T-helper 22 cell (primary cell): ENCODE results near the gene ATG12.
"Not testable (repeated sequence)": the region's sequence is repeated elsewhere in the genome, so short reads cannot be mapped to it uniquely, and the experiment has no call there.

Source experiments
- DNase-seq: peaks from one replicate; pipeline ENCODE4 v3.0.0-alpha.2; 2020; ENCODE audit warnings: low read depth

ATG12 gene

GRCh38 chr5:115842952-115843351 lies 1.6 kb upstream of the ATG12 start:
- DNase-seq = no peak

DNA sequence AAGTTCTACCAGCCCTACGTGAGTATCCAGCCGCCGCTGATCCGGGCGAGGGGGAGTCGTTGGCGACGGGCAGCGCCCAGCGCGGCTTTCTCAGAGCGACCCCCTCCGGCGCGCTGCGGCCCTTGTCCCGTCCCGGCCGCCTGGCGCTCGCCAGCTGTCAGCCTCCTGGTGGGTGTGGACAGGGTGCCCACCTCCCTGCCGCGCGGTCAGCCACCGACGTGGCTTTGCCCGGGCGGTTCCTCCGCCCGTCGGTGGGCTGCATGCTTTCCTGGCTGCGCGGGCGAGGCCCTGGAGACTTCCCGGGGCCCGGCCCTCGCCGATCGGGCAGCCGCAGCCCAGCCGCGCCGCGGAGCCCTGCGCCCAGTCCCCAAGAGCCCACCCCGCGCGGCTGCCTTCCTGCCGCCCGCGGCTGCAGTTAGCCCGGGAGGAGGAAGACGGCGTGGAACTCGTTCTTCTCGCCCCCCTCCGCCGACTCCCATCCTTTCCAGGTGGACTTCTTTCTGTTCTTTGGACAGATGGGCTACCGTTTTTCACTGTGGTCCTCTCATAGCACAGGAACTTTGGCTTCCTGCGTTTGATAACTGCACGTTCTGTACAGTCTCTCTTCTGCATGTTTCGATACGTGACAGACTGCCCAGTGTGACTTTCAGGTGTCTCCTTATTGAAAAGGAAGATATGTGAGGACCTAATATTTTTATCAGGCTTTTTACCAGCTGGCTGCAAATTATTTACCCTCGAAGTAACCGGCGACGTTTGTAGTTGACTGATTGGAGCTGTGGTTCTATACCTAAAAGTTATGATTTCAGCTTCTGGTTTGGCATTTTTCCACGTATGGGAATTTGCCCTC lies 947 bp upstream of the ATG12 start:
- DNase-seq = no peak

GRCh38 chr5:115840873-115841272 lies 492 bp downstream of the ATG12 start:
- DNase-seq = no peak

DNA sequence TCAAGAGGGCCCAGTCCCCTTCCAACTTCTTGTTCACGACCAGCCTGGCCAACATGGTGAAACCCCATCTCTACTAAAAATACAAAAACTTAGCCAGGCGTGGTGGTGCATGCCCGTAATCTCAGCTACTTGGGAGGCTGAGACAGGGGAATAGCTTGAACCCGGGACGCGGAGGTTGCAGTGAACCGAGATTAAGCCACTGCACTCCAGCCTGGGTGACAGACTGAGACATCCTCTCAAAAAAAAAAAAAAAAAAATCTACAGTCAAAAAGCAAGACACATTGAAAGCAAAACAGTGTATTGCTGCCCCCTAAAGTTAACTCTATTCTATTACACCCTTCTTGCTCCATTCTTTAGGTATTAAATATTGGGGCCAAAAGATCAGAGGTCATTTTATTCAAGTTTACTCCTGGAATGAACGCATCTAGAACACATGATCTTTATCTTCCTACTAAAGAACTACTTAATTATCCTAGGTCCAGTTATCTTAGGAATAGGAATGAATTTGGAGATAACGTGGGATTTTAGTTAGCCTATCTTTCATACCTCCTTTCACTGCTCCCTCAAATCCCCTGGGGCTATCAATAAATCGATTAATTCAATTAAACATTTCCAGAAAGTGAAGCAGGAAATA lies 2.4 kb downstream of the ATG12 start:
- DNase-seq = no peak

- no peak for DNase-seq
Observed at GRCh38 chr5:115835481-115835880, 5.9 kb downstream of the ATG12 start.

DNA sequence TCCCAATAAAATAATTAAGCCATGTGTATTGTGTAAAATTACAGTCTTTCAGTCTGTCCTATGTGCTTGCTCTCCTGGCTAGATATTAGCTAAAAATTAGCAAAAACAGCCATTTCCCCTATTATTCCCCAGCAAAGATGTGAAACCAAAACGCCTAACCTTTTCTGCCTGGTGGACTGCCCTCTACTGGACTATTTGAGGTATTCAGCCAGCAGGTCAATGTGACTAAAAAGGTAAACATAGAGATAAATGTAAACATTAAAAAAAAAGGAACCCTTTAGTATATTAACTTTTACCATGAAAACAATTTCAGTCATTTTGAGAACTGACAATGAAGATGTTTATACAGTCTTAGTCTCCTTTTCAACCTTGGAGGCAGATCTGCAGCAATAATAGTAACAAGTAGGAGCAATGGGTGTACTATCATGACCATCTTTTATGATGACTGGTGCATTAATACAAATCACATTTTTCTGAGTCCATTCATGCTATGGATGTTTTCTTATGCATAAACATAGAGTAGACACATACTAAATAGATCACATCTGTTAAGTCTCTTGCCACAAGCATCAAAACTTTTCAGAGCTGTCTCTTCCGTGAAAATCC lies 10.1 kb downstream of the ATG12 start:
- DNase-seq = no peak

DNA sequence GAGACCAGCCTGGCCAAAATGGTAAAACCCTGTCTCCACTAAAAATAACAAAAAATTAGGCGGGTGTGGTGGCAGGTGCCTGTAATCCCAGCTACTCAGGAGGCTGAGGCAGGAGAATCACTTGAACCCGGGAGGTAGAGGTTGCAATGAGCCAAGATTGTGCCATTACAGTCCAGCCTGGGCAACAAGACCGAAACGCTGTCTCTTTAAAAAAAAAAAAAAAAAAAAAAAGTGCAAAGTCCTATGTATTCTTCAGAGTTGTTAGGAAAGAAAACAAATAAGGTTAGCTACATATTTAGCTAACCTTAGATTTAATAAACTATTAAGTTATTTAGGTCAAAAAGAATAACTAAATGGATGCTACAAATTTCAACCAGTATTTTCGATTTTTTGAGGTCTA lies 11.5 kb downstream of the ATG12 start:
- DNase-seq = no peak

- no peak for DNase-seq
Observed at GRCh38 chr5:115825948-115826347, 15.4 kb downstream of the ATG12 start.

DNA sequence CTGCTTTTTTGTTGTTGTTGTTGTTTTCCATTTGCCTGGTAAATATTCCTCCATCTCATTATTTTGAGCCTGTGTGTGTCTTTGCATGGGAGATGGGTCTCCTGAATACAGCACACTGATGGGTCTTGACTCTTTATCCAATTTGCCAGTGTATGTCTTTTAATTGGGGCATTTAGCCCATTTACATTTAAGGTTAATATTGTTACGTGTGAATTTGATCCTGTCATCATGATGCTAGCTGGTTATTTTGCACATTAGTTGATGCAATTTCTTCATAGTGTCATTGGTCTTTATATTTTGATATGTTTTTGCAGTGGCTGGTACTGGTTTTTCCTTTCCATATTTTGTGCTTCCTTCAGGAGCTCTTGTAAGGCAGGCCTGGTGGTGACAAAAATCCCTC lies 16.4 kb downstream of the ATG12 start:
- DNase-seq = not testable (repeated sequence)

DNA sequence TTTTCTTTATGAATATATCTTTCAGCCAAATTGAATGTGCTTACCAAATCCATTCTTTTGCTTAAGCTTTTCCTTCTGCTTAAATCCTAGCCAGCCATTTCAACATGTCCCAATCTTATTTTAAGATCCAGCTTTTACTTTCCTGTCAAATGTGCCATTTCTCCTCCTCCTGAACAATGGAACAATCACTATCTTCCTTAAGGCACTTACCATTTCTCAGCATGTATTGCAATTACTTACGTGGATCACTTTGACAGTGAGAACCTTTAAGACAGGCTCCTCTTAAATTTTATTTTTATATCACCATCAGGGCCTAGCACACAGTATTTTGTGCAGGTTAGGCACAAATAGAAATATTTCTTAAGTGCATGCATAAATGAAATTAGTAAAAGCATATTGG lies 20.5 kb downstream of the ATG12 start:
- DNase-seq = no peak

GRCh38 chr5:115818821-115819220 lies 22.5 kb downstream of the ATG12 start:
- DNase-seq = no peak

DNA sequence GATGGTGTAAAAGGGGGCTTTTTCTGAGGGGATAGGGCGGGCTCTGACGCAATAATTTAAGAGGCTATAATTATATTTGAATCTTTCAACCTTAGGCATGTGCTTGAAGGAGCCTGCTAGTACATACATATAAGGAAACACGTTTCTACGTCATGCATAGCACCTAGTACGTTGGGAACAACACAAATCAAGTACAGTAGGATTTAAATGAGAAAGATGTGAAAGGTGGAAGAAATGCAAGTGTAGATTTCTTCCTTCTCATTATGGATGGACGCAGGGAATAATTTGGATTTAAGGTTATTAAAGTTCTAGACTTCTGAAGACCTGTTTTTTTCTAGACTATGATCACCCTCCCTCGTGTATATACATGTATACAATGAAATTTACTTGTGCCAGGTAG lies 24.0 kb downstream of the ATG12 start:
- DNase-seq = no peak

DNA sequence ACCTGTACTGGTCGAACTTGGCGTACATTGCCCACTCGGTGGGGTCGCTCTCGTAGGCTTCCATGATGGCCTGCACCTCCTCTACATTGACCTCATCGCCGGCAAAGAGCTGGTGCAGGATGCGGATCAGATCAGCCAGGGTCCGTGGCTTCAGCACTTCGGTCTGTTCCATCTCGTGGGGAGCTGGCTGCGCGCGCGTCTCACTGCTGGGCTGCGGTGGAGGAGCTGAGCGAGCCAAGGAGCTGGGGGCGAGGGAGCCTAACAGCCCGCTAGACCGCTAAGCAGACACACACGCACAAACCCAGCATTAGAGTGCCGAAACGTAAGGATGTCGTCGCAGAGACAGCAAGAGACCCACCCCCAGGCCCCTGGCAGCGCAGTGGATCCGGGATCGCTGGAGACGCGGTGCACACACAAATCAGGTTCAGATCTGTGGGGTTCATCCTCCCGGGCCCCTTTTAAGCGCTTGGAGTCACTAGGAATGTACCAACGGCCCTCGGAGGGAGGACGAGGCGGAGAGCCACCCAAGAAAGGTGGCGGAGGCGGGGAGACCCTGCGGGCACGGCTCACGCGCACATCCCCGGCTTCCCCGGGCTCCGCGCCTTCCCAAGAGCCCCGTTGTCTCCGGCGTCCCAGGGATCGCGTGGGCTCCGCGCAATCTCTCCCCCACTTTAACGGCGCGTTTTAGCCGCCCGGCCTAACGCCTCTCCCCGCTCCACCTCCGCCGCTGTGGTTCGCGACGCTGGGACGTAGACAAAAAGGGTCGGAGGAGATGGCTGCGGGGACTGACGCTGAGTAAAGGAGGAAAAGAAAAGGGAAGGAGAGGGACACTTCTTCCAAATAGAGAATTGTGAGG lies 24.9 kb downstream of the ATG12 start, which contains the start of gene CDO1:
TSS of gene CDO1 (minus strand) at position 434 of the 856 bp plus-strand sequence. CDS start at position 172, 262 bp downstream.
- DNase-seq = no peak

- no peak for DNase-seq
Observed at GRCh38 chr5:115815693-115816225, 25.6 kb downstream of the ATG12 start.

GRCh38 chr5:115815006-115815692 lies 26.2 kb downstream of the ATG12 start:
- DNase-seq = no peak

GRCh38 chr5:115813719-115814118 lies 27.6 kb downstream of the ATG12 start:
- DNase-seq = no peak

DNA sequence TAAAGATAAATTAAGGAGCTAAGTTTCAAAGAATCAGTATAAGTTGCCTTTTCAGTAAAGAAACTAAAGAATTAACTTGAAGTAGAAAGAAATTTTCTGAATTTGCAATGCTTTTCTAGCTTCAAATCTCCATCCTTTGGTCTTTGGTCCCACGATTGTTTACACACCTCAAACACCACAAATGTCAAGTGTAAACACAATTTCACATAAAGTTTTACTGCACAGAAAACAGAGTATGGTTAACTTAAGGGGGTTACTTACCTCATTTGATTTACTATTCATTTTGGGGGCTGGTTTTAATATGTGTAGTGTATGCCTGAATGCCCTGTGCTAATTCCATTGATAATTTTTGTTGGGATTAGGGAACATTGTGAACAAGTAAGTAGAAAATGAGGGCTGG lies 29.0 kb downstream of the ATG12 start:
- no peak for DNase-seq

DNA sequence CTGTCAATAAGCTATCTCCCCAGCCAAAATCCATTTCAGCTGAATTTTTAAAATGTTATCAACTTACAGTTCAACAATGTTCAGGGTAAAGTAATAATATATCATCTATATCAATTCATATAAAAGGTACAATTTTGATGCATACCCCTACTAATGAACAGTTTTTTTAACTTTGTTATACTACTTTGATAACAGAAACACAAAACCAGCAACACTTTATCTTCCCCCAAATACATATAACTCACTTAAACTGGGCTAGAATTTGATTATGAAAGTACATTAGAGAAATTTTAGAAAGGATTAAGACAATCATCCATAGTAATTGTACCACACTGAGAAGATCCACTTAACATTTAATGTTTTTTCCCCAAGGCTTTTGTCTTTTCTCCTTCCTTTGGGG lies 30.0 kb downstream of the ATG12 start:
- DNase-seq = no peak

GRCh38 chr5:115810761-115811160 lies 30.6 kb downstream of the ATG12 start:
- DNase-seq = no peak

DNA sequence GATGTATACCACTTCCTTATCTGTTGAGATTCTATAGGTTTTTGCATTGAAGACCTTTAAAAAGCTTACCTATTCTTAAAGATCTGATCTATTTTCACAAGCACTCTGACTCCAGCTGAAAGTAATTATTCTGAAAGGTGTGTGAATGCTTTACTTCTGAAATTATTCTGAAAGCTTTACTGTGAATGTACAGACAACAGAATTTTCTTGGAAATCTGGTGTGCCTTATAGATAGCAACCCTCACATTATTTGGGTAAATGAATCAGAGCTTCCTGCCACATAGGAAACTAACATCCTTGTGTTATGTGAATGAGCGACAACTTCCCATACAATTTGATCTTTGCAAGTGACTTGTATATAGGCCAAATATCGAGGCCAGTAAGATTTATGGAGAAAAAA lies 31.4 kb downstream of the ATG12 start:
- no peak for DNase-seq

GRCh38 chr5:115808066-115808465 lies 33.3 kb downstream of the ATG12 start:
- DNase-seq = not testable (repeated sequence)
